Gastroesophageal sphincter (tissue), 3 donors: ENCODE measurements around the gene DCBLD2.

Source experiments
- CTCF ChIP-seq, 4 experiments: fragments of 200-600 bp in 2 of 4; fragments of 450-650 bp in 2 of 4; sonication (generic) in 1 of 4; IDR thresholded peaks; one replicate each; pipeline ENCODE4 v1.5.1; 2017 to 2019; ENCODE audit warnings: antibody characterized with exemption in 4 of 4, mild to moderate bottlenecking in 2 of 4, moderate library complexity in 2 of 4
- EP300 ChIP-seq: sonication (generic); formaldehyde crosslinking; IDR thresholded peaks from one replicate; pipeline ENCODE4 v1.6.1; 2017; ENCODE audit warnings: antibody characterized with exemption, mild to moderate bottlenecking
- POLR2A ChIP-seq, 2 donors: fragments of 450-650 bp; IDR thresholded peaks; one replicate each; pipeline ENCODE4 v1.6.1; 2017; ENCODE audit warnings: antibody characterized with exemption in 2 of 2, mild to moderate bottlenecking in 2 of 2, moderate library complexity in 1 of 2
- POLR2AphosphoS5 ChIP-seq: sonication (generic); formaldehyde crosslinking; IDR thresholded peaks from one replicate; pipeline ENCODE4 v1.6.1; 2017; ENCODE audit warnings: antibody characterized with exemption

- TF ChIP-seq CTCF (IDR thresholded peaks at IDR 0.05) (no peak), POLR2A (IDR thresholded peaks at IDR 0.05) (no peak), POLR2AphosphoS5 (no peak), EP300 (no peak)
Observed at GRCh38 chr3:98766924-98767323, 134.6 kb downstream of the DCBLD2 start.
